Measurements from ENCODE around the gene NSRP1. TPM values are rescaled to one million over a fixed set of nuclear protein-coding genes. Genes with fewer than 3 reads are reported as not detected.

The NSRP1 gene
- total and polyA plus RNA-seq, 2 of the 13 experiments (the other 11 are each of a cell fraction or from before 2014, with no cell fraction given) = 7.0 to 14.3 TPM

DNA sequence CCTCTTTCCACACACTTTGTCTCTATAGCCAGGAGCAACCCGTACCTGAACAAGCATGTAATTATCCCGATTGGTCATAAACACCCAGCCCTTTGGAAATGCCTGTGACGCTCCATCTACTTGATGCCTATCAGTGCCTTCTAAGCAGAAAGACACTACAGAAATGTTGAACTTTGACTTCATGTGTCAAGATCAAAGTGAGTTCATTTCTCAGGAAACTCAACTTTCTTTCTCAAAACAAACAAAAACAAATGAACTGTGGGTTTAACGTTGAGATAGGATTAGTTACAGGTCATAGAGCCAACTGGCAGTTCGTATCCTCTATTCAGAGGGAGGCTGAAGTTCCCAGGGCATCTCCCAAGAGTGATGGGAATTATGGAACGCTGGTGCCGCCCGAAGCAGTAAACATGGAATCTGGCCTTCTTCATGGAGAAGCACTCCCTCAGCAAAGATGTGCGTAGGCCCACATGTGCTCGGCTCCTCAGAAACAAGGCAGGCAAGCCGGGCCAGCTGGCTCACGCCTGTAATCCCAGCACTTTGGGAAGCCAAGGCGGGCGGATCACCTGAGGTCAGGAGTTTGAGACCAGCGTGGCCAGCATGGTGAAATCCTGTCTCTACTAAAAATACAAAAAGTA, 109.4 kb downstream of the NSRP1 start (continued):
- TF ChIP-seq, protein P1, sequence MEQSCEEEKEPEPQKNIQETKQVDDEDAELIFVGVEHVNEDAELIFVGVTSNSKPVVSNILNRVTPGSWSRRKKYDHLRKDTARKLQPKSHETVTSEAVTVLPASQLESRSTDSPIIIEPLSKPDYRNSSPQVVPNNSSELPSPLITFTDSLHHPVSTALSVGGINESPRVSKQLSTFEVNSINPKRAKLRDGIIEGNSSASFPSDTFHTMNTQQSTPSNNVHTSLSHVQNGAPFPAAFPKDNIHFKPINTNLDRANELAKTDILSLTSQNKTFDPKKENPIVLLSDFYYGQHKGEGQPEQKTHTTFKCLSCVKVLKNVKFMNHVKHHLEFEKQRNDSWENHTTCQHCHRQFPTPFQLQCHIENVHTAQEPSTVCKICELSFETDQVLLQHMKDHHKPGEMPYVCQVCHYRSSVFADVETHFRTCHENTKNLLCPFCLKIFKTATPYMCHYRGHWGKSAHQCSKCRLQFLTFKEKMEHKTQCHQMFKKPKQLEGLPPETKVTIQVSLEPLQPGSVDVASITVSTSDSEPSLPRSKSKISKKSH (CRISPR knock-in tag; IDR thresholded peaks at IDR 0.05; ENCODE audit: borderline replicate concordance) = 0 out of 2 replicates have a peak, but pooled peaks have one; percentile 23
- TF ChIP-seq PTBP1 (IDR thresholded peaks at IDR 0.05; ENCODE audit: low read depth, low read length, poor library complexity, severe bottlenecking) (no peak), RFX5 (IDR thresholded peaks at IDR 0.05; ENCODE audit: low read depth, low read length) (no peak), ZKSCAN5 (CRISPR knock-in tag; IDR thresholded peaks at IDR 0.05) (no peak), ZNF441 (CRISPR knock-in tag; IDR thresholded peaks at IDR 0.05; ENCODE audit: borderline replicate concordance) (no peak), RFXANK (CRISPR knock-in tag; IDR thresholded peaks at IDR 0.05) (no peak), YY1 (IDR thresholded peaks at IDR 0.05; ENCODE audit: insufficient read depth, insufficient replicate concordance, low read depth, low read length) (no peak), NR2F1 (CRISPR knock-in tag; IDR thresholded peaks at IDR 0.05) (peak; percentile 72 to 90), ZNF136 (CRISPR knock-in tag; IDR thresholded peaks at IDR 0.05; ENCODE audit: low read depth) (no peak), THYN1 (CRISPR knock-in tag; IDR thresholded peaks at IDR 0.05; ENCODE audit: borderline replicate concordance, low read depth) (no peak), ZNF589 (CRISPR knock-in tag; conservative IDR thresholded peaks at IDR 0.05) (no peak), ZNF124 (CRISPR knock-in tag; IDR thresholded peaks at IDR 0.05) (no peak), ZNF33B (CRISPR knock-in tag; IDR thresholded peaks at IDR 0.05) (no peak), ZFP1 (CRISPR knock-in tag; IDR thresholded peaks at IDR 0.05) (no peak), SOX6 (IDR thresholded peaks at IDR 0.05) (no peak), SOX6 (CRISPR knock-in tag; IDR thresholded peaks at IDR 0.05) (peak; percentile 81), HOXD1 (CRISPR knock-in tag; IDR thresholded peaks at IDR 0.05) (no peak), MYC (CRISPR knock-in tag; IDR thresholded peaks at IDR 0.05; ENCODE audit: borderline replicate concordance) (peak; percentile 42; the same call in 1 of the 2 replicates), ZNF326 (CRISPR knock-in tag; IDR thresholded peaks at IDR 0.05; ENCODE audit: borderline replicate concordance) (no peak)
- TF ChIP-seq, protein P2, sequence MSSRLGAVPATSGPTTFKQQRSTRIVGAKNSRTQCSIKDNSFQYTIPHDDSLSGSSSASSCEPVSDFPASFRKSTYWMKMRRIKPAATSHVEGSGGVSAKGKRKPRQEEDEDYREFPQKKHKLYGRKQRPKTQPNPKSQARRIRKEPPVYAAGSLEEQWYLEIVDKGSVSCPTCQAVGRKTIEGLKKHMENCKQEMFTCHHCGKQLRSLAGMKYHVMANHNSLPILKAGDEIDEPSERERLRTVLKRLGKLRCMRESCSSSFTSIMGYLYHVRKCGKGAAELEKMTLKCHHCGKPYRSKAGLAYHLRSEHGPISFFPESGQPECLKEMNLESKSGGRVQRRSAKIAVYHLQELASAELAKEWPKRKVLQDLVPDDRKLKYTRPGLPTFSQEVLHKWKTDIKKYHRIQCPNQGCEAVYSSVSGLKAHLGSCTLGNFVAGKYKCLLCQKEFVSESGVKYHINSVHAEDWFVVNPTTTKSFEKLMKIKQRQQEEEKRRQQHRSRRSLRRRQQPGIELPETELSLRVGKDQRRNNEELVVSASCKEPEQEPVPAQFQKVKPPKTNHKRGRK (CRISPR knock-in tag; IDR thresholded peaks at IDR 0.05) = no peak
- TF ChIP-seq, protein P3, sequence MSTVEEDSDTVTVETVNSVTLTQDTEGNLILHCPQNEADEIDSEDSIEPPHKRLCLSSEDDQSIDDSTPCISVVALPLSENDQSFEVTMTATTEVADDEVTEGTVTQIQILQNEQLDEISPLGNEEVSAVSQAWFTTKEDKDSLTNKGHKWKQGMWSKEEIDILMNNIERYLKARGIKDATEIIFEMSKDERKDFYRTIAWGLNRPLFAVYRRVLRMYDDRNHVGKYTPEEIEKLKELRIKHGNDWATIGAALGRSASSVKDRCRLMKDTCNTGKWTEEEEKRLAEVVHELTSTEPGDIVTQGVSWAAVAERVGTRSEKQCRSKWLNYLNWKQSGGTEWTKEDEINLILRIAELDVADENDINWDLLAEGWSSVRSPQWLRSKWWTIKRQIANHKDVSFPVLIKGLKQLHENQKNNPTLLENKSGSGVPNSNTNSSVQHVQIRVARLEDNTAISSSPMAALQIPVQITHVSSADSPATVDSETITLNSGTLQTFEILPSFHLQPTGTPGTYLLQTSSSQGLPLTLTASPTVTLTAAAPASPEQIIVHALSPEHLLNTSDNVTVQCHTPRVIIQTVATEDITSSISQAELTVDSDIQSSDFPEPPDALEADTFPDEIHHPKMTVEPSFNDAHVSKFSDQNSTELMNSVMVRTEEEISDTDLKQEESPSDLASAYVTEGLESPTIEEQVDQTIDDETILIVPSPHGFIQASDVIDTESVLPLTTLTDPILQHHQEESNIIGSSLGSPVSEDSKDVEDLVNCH (CRISPR knock-in tag; IDR thresholded peaks at IDR 0.05) = no peak
- TF ChIP-seq, protein P4, sequence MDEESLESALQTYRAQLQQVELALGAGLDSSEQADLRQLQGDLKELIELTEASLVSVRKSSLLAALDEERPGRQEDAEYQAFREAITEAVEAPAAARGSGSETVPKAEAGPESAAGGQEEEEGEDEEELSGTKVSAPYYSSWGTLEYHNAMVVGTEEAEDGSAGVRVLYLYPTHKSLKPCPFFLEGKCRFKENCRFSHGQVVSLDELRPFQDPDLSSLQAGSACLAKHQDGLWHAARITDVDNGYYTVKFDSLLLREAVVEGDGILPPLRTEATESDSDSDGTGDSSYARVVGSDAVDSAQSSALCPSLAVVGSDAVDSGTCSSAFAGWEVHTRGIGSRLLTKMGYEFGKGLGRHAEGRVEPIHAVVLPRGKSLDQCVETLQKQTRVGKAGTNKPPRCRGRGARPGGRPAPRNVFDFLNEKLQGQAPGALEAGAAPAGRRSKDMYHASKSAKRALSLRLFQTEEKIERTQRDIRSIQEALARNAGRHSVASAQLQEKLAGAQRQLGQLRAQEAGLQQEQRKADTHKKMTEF (CRISPR knock-in tag; IDR thresholded peaks at IDR 0.05) = peak; percentile 76
- TF ChIP-seq, protein P5, sequence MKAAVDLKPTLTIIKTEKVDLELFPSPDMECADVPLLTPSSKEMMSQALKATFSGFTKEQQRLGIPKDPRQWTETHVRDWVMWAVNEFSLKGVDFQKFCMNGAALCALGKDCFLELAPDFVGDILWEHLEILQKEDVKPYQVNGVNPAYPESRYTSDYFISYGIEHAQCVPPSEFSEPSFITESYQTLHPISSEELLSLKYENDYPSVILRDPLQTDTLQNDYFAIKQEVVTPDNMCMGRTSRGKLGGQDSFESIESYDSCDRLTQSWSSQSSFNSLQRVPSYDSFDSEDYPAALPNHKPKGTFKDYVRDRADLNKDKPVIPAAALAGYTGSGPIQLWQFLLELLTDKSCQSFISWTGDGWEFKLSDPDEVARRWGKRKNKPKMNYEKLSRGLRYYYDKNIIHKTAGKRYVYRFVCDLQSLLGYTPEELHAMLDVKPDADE (CRISPR knock-in tag; IDR thresholded peaks at IDR 0.05) = no peak

Measured in HepG2 (cell line).